Activated CD8-positive, alpha-beta memory T cell treated with anti-CD3 and anti-CD28 coated beads, Interleukin-2, amount 10 ng/mL, durations not matched to agents 7 days and 5 days (primary cell): ENCODE data around the gene RNF2. TPM values are rescaled to one million over a fixed set of nuclear protein-coding genes. Genes with fewer than 3 reads are reported as not detected.
"Not testable (repeated sequence)": the region's sequence is repeated elsewhere in the genome, so short reads cannot be mapped to it uniquely, and the experiment has no call there.

Experiments
- ATAC-seq: fragments of 150-1000 bp; cut with Tn5 transposase; one replicate; pipeline ENCODE4 v1.10.0; 2021; ENCODE audit warnings: moderate library complexity
- CTCF ChIA-PET: fragments of 350-600 bp; sonication (Branson Sonifier 250); formaldehyde crosslinking; loops from one replicate; lab custom pipeline; 2021; ENCODE audit warnings: antibody characterized with exemption; lab: Charles Lee
- DNase-seq: peaks from one replicate; pipeline ENCODE4 v3.0.0-alpha.2; 2020
- H3K27ac Mint-ChIP-seq: one replicate; pipeline ENCODE4 v1.8.0; 2021; ENCODE audit warnings: mild to moderate bottlenecking, mixed read lengths
- H3K27me3 Mint-ChIP-seq: one replicate; pipeline ENCODE4 v1.8.0; 2021; ENCODE audit warnings: mixed read lengths
- H3K36me3 Mint-ChIP-seq: one replicate; pipeline ENCODE4 v1.8.0; 2021; ENCODE audit warnings: mild to moderate bottlenecking, mixed read lengths
- H3K4me1 Mint-ChIP-seq: one replicate; pipeline ENCODE4 v1.8.0; 2021; ENCODE audit warnings: mixed read lengths
- H3K4me3 Mint-ChIP-seq: one replicate; pipeline ENCODE4 v1.8.0; 2021; ENCODE audit warnings: mild to moderate bottlenecking, moderate library complexity, mixed read lengths
- H3K9me3 Mint-ChIP-seq: one replicate; pipeline ENCODE4 v1.8.0; 2022; ENCODE audit warnings: low read depth, mixed read lengths
- total RNA-seq, 2 experiments: library from RNA; stranded (reverse); gene quantifications; one replicate each; pipeline ENCODE4 v1.2.3, GENCODE V29; 2021

Gene RNF2
- total RNA-seq, result 10 to 100 TPM; 16.1 to 24.9 TPM

DNA sequence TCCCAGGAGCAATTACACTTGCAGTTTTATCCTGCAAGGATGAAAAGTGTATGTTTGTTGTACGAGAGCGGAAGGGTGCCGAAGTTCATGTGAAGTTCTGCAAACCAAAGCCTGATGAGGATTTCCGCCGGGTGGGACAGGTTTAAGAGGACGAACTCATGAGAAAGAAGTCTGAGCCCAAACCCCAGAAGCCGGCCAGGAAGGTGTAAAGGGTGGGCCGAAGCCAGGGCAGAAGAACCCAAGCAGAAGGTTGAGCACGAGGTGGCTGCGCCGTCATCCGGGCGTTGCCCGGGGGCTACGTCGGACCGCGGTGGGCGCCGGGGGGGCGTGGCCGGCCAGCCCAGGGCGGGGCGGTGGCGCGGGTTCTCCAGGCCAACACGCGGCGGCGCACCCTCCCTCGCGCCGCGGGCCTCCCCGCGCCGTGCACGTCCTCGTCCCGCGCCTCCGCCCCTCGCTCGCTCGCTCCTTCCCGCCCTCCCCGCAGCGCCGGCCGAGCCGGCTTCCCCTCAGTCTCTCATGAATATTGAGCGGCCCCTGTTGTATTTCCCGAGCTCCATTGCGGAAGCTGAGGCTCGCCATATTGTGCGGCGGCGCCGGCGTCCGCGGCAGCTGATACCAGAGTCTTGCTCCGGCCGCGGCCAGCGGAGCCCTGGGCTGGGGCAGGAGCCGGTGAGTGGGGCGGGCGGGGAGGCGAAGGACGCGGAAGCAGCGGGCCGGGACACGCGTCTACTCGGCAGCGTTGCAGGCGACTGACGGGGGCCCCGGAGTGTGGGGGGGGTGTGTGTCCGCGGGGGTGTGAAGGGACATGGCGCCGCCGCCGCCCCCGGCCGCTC, at the start of gene RNF2:
RNF2 (plus strand) TSS at position 578 of the 833 bp plus-strand sequence. CDS start 41,996 bp downstream, outside the sequence.
- Mint-ChIP-seq H3K9me3 (no peaks in the 10 kb centered on the region), H3K27ac (peak within 1 kb of the TSS; percentile 77), H3K36me3 (peaks cover 2% of the 10 kb centered on the region), H3K27me3 (peaks cover 4% of the 10 kb centered on the region), H3K4me3 (peak within 1 kb of the TSS; percentile 91), H3K4me1 (peaks cover 28% of the 10 kb centered on the region)
- CTCF ChIA-PET, result interaction anchor here (0.7 to 5.7 kb wide), 7 partner anchors 11 to 625 kb away, joined by 3 to 23 read pairs (median 4); no protein-coding TSS in a partner anchor
- DNase-seq (peak; percentile 86), ATAC-seq (peak; percentile 88)

- H3K9me3 Mint-ChIP-seq, H3K27ac Mint-ChIP-seq, H3K36me3 Mint-ChIP-seq, H3K4me1 Mint-ChIP-seq, H3K4me3 Mint-ChIP-seq, ATAC-seq, DNase-seq: not testable (repeated sequence)
- peaks cover 26% of the 10 kb centered on the region for H3K27me3 Mint-ChIP-seq
- CTCF ChIA-PET, result interaction anchor here (1.0 kb wide), 1 partner anchor 194 kb away, joined by 3 read pairs; no protein-coding TSS in a partner anchor
Observed at GRCh38 chr1:184999974-185000373, 45.4 kb upstream of the RNF2 start.

DNA sequence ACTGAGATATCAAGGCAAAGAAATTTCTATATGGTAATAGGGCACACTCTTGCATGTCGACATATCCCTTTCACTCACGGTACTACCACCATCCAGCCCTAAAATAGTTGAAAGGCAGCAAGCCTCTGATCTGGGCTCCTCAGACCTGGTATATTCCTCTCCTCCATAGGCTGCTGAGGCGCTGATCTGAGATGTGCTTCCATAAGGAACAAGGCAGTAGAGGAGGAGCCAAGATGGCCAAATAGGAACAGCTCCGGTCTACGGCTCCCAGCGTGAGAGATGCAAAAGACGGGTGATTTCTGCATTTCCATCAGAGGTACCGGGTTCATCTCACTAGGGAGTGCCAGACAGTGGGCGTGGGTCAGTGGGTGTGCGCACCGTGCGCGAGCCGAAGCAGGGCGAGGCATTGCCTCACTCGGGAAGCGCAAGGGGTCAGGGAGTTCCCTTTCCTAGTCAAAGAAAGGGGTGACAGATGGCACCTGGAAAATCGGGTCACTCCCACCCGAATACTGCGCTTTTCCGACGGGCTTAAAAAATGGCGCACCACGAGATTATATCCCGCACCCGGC, 44.0 kb upstream of the RNF2 start:
- ATAC-seq, H3K9me3 Mint-ChIP-seq, H3K4me1 Mint-ChIP-seq, H3K36me3 Mint-ChIP-seq, H3K27ac Mint-ChIP-seq, DNase-seq, H3K4me3 Mint-ChIP-seq, CTCF ChIA-PET: not testable (repeated sequence)
- peaks cover 22% of the 10 kb centered on the region for H3K27me3 Mint-ChIP-seq

GRCh38 chr1:185008838-185009237, 36.5 kb upstream of the RNF2 start:
- Mint-ChIP-seq H3K27ac (no peak overlapping the region), H3K36me3 (no peaks in the 10 kb centered on the region), H3K27me3 (peaks cover 3% of the 10 kb centered on the region), H3K9me3 (no peaks in the 10 kb centered on the region), H3K4me3 (no peak overlapping the region), H3K4me1 (no peaks in the 10 kb centered on the region)
- CTCF ChIA-PET, result no interaction called here
- ATAC-seq (no peak), DNase-seq (no peak)

DNA sequence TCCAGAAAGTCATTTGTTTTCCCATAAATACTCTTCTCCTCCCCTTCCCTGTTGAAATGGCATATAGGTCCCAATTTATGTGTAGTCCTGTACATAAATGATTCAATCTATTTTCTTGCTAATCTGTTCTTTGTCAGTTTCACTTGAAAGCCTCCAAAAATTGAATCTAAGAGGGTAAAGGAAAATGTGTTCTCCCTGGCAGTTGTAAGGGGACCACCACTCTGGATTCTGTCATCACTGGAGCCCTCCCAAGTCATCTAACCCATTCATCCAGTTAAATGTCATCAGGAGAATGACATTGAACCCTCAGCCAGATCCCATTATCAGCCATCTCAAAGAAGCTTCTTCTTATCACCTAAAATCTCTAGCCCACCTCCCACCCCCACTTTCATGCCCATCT, 35.0 kb upstream of the RNF2 start:
- no peaks in the 10 kb centered on the region for H3K36me3 Mint-ChIP-seq
- no peaks in the 10 kb centered on the region for H3K9me3 Mint-ChIP-seq
- DNase-seq, result no peak
- H3K27ac Mint-ChIP-seq, result no peak overlapping the region
- CTCF ChIA-PET, result interaction anchor here (1.0 kb wide), 1 partner anchor 19 kb away, joined by 6 read pairs; no protein-coding TSS in a partner anchor
- no peak overlapping the region for H3K4me3 Mint-ChIP-seq
- peaks cover 5% of the 10 kb centered on the region for H3K27me3 Mint-ChIP-seq
- no peaks in the 10 kb centered on the region for H3K4me1 Mint-ChIP-seq
- no peak for ATAC-seq

DNA sequence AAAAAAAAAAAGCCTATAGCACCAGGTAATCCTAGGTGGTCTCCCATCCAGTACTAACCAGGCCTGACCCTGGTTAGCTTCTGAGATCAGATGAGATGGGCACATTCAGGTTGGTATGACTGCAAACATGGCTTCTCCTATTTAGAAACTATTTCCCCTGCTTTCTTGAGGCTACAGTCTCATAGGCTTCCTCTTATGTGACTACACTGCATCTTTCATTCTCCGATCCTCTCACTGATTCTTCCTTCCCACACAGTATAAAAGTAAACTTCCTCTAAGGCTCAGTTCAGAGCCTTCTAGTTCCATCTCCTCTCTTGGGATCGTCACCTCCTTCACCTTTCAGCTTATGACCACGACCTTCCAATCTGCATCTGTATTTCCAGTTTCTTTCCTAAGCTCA, 30.4 kb upstream of the RNF2 start:
- no peak for DNase-seq
- Mint-ChIP-seq H3K36me3 (no peaks in the 10 kb centered on the region), H3K4me3 (no peak overlapping the region), H3K9me3 (no peaks in the 10 kb centered on the region), H3K4me1 (no peaks in the 10 kb centered on the region), H3K27ac (no peak overlapping the region), H3K27me3 (peaks cover 8% of the 10 kb centered on the region)
- no peak for ATAC-seq
- CTCF ChIA-PET, result no interaction called here

- ATAC-seq, result no peak
- DNase-seq, result no peak
- H3K36me3 Mint-ChIP-seq, result no peaks in the 10 kb centered on the region
- peaks cover 4% of the 10 kb centered on the region for H3K27me3 Mint-ChIP-seq
- H3K27ac Mint-ChIP-seq, result no peak overlapping the region
- H3K4me1 Mint-ChIP-seq, result no peaks in the 10 kb centered on the region
- CTCF ChIA-PET, result no interaction called here
- H3K4me3 Mint-ChIP-seq, result no peak overlapping the region
- H3K9me3 Mint-ChIP-seq, result no peaks in the 10 kb centered on the region
Observed at GRCh38 chr1:185015631-185016030, 29.7 kb upstream of the RNF2 start.

GRCh38 chr1:185016880-185017279, 28.5 kb upstream of the RNF2 start:
- DNase-seq (no peak), ATAC-seq (no peak)
- Mint-ChIP-seq H3K4me3 (no peak overlapping the region), H3K36me3 (no peaks in the 10 kb centered on the region), H3K27me3 (peaks cover 4% of the 10 kb centered on the region), H3K9me3 (no peaks in the 10 kb centered on the region), H3K27ac (no peak overlapping the region), H3K4me1 (no peaks in the 10 kb centered on the region)
- CTCF ChIA-PET, result no interaction called here

- H3K36me3 Mint-ChIP-seq, result no peaks in the 10 kb centered on the region
- no peaks in the 10 kb centered on the region for H3K4me1 Mint-ChIP-seq
- ATAC-seq (no peak), DNase-seq (no peak)
- H3K27me3 Mint-ChIP-seq, result peaks cover 4% of the 10 kb centered on the region
- no peak overlapping the region for H3K27ac Mint-ChIP-seq
- H3K9me3 Mint-ChIP-seq, result no peaks in the 10 kb centered on the region
- CTCF ChIA-PET, result no interaction called here
- no peak overlapping the region for H3K4me3 Mint-ChIP-seq
Observed at GRCh38 chr1:185017338-185017737, 28.0 kb upstream of the RNF2 start.

GRCh38 chr1:185017966-185018365, 27.4 kb upstream of the RNF2 start:
- Mint-ChIP-seq H3K4me1 (no peaks in the 10 kb centered on the region), H3K4me3 (no peak overlapping the region), H3K36me3 (no peaks in the 10 kb centered on the region), H3K27me3 (peaks cover 4% of the 10 kb centered on the region), H3K27ac (no peak overlapping the region), H3K9me3 (no peaks in the 10 kb centered on the region)
- CTCF ChIA-PET, result no interaction called here
- ATAC-seq (no peak), DNase-seq (no peak)

DNA sequence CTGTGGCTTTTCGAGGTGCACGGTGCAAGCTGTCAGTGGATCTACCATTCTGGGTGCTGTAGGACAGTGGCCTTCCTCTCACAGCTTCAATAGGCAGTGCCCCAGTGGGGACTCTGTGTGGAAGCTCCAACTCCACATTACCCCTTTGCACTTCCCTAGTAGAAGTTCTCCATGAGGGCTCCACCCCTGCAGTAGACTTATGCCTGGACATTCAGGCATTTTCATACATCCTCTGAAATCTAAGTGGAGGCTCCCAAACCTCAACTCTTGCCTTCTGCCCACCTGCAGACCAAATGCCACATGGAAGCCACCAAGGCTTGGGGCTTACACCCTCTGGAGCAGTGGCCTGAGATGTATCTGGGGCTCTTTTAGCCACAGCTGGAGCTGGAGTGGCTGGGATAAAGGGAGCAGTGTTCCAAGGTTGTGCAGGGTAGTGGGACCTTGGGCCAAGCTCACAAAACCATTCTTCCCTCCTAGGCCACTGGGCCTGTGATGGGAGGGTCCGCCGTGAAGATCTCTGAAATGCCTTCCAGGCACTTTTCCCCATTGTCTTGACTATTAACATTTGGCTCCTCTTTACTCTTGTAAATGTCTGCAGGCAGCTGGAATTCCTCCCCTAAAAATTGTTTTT, 18.0 kb upstream of the RNF2 start:
- Mint-ChIP-seq H3K4me1 (no peaks in the 10 kb centered on the region), H3K27ac (no peak overlapping the region), H3K27me3 (peaks cover 11% of the 10 kb centered on the region), H3K36me3 (peaks cover 14% of the 10 kb centered on the region), H3K9me3 (peaks cover 15% of the 10 kb centered on the region), H3K4me3 (no peak overlapping the region)
- CTCF ChIA-PET, result interaction anchor here (0.7 kb wide), 1 partner anchor 143 kb away, joined by 3 read pairs; no protein-coding TSS in a partner anchor
- no peak for ATAC-seq
- DNase-seq, result no peak

- H3K27ac Mint-ChIP-seq, result no peak overlapping the region
- DNase-seq, result no peak
- CTCF ChIA-PET, result no interaction called here
- no peak overlapping the region for H3K4me3 Mint-ChIP-seq
- no peaks in the 10 kb centered on the region for H3K4me1 Mint-ChIP-seq
- H3K27me3 Mint-ChIP-seq, result peaks cover 8% of the 10 kb centered on the region
- ATAC-seq, result no peak
- H3K36me3 Mint-ChIP-seq, result no peaks in the 10 kb centered on the region
- no peaks in the 10 kb centered on the region for H3K9me3 Mint-ChIP-seq
Observed at GRCh38 chr1:185033686-185034085, 11.7 kb upstream of the RNF2 start.

- ATAC-seq, result no peak
- Mint-ChIP-seq H3K4me1 (no peaks in the 10 kb centered on the region), H3K27ac (no peak overlapping the region), H3K27me3 (peaks cover 2% of the 10 kb centered on the region), H3K4me3 (no peak overlapping the region), H3K36me3 (no peaks in the 10 kb centered on the region), H3K9me3 (no peaks in the 10 kb centered on the region)
- CTCF ChIA-PET, result no interaction called here
- DNase-seq, result no peak
Observed at GRCh38 chr1:185035258-185035657, 10.1 kb upstream of the RNF2 start.
